ENCODE measurements around the gene PDE8B. TPM values are rescaled to one million over a fixed set of nuclear protein-coding genes. Genes with fewer than 3 reads are reported as not detected.

PDE8B gene
- total and polyA plus RNA-seq, 2 donors (not counting 1 experiment from before 2014, with no cell fraction given): 0.07 TPM; not detected in 1

DNA sequence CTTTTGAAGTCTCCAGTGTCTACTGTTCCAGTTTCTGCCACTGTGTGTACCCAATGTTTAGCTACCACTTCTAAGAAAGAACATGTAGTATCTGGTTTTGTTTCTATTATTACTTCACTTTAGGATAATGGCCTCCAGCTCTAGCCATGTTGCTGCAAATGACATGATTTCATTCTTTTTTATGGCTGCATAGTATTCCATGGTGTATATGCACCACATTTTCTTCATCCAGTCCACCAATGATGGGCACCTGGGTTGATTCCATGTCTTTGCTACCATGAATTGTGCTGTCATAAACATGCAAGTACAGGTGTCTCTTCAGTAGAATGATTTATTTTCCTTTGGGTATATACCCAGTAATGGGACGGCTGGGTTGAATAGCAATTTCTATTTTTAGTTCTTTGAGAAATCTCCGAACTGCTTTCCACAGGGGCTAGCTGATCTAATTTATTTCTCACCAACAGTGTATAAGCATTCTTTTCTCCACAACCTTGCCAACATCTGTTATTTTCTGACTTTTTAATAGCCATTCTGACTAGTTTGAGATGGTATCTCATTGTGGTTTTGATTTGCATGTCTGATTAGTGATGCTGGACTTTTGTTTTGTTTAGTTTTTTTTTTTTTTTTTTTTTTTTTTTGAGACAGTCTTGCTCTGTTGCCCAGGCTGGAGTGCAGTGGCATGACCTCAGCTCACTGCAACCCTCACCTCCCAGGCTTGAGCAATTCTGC lies 212.7 kb downstream of the PDE8B start:
- Mint-ChIP-seq H3K9me3 (ENCODE audit: insufficient read depth) (no peaks in the 10 kb centered on the region), H3K4me3 (no peak overlapping the region), H3K4me1 (no peaks in the 10 kb centered on the region), H3K27me3 (no peaks in the 10 kb centered on the region), H3K27ac (no peak overlapping the region)
- Histone ChIP-seq H3K27ac (ENCODE audit: low read length in 2 of 2) (no peak overlapping the region), H3K36me3 (replicated peaks in 1 of 2; ENCODE audit: control extremely low read depth in 1 of 2, control insufficient read depth in 1 of 2, extremely low read depth in 1 of 2, insufficient read depth in 2 of 2, low read length in 1 of 2) (peaks cover 0 to 4% of the 10 kb centered on the region in 2 experiments), H3K27me3 (replicated peaks in 1 of 4; ENCODE audit: control extremely low read depth in 1 of 4, control insufficient read depth in 3 of 4, insufficient read depth in 4 of 4, low read length in 3 of 4) (no peaks in the 10 kb centered on the region), H3K4me2 (replicated peaks; ENCODE audit: low read depth, low read length, poor library complexity, severe bottlenecking) (no peak overlapping the region), H3K9me3 (ENCODE audit: control extremely low read depth in 1 of 3, control insufficient read depth in 2 of 3, insufficient read depth in 1 of 3, low read length in 2 of 3) (peaks cover 0 to 2% (median 0%) of the 10 kb centered on the region in 3 donors), H3K79me2 (ENCODE audit: control insufficient read depth, insufficient read depth, low read length) (no peaks in the 10 kb centered on the region), H2AFZ (ENCODE audit: insufficient read depth, low read depth, low read length, poor library complexity, severe bottlenecking) (no peak overlapping the region), H3K4me3 (ENCODE audit: control extremely low read depth in 1 of 5, extremely low read depth in 1 of 5, insufficient read depth in 1 of 5, low read depth in 2 of 5, low read length in 4 of 5) (no peak overlapping the region), H4K20me1 (ENCODE audit: control insufficient read depth, insufficient read depth, low read length, poor library complexity, severe bottlenecking) (no peaks in the 10 kb centered on the region), H3K9ac (ENCODE audit: low read length) (no peak overlapping the region), H3K4me1 (ENCODE audit: control insufficient read depth in 2 of 2, insufficient read depth in 2 of 2, low read length in 2 of 2) (no peaks in the 10 kb centered on the region)
- TF ChIP-seq, protein P1, sequence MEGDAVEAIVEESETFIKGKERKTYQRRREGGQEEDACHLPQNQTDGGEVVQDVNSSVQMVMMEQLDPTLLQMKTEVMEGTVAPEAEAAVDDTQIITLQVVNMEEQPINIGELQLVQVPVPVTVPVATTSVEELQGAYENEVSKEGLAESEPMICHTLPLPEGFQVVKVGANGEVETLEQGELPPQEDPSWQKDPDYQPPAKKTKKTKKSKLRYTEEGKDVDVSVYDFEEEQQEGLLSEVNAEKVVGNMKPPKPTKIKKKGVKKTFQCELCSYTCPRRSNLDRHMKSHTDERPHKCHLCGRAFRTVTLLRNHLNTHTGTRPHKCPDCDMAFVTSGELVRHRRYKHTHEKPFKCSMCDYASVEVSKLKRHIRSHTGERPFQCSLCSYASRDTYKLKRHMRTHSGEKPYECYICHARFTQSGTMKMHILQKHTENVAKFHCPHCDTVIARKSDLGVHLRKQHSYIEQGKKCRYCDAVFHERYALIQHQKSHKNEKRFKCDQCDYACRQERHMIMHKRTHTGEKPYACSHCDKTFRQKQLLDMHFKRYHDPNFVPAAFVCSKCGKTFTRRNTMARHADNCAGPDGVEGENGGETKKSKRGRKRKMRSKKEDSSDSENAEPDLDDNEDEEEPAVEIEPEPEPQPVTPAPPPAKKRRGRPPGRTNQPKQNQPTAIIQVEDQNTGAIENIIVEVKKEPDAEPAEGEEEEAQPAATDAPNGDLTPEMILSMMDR (IDR thresholded peaks at IDR 0.05): no peak
- no peak for TF ChIP-seq EZH2 (IDR thresholded peaks at IDR 0.05; ENCODE audit: borderline replicate concordance, insufficient read depth, low read depth, low read length, poor library complexity, severe bottlenecking)
- CTCF ChIA-PET: no interaction called here
- DNase-seq (no peak), ATAC-seq (ENCODE audit: low read depth) (no peak)
- intact Hi-C loops (cut with micrococcal nuclease): no loop called here
- no CpG with 5 or more reads among the region's 2 CpGs for WGBS (ENCODE audit: insufficient coverage)
- POLR2A ChIA-PET: interaction anchor here (0.6 kb wide), 1 partner anchor 1847 kb away, joined by 4 read pairs; no protein-coding TSS in a partner anchor

DNA sequence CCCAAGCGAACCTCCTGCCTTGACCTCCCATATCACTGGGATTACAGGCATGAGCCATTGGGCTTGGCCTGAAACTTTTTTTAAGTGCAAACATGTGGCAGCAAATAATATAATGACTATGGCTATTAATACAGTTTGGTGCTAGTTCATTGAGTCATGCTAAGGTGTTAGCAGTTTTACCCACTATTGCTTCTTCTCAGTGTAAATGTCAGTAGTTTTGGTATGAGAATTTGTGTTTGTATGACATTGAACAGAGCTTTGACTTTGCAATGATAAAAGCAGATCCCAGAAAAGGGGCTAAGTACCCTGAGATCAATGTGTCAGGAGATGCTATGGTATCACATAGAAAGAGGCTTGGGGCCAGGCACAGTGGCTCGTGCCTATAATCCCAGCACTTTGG lies 214.4 kb downstream of the PDE8B start:
- peaks cover 0 to 2% (median 0%) of the 10 kb centered on the region in 3 donors for H3K9me3 ChIP-seq (ENCODE audit: control extremely low read depth in 1 of 3, control insufficient read depth in 2 of 3, insufficient read depth in 1 of 3, low read length in 2 of 3)
- Mint-ChIP-seq H3K27me3 (no peaks in the 10 kb centered on the region), H3K4me3 (no peak overlapping the region), H3K9me3 (ENCODE audit: insufficient read depth) (no peaks in the 10 kb centered on the region), H3K4me1 (no peaks in the 10 kb centered on the region), H3K27ac (no peak overlapping the region)
- 100% methylated on average over 1 of the region's 2 CpGs for WGBS (ENCODE audit: insufficient coverage)
- H3K79me2 ChIP-seq (ENCODE audit: control insufficient read depth, insufficient read depth, low read length): no peaks in the 10 kb centered on the region
- H3K27ac ChIP-seq (ENCODE audit: low read length in 2 of 2): no peak overlapping the region
- H3K4me2 ChIP-seq (replicated peaks; ENCODE audit: low read depth, low read length, poor library complexity, severe bottlenecking): no peak overlapping the region
- ATAC-seq (ENCODE audit: low read depth) (no peak), DNase-seq (no peak)
- H3K27me3 ChIP-seq (replicated peaks in 1 of 4; ENCODE audit: control extremely low read depth in 1 of 4, control insufficient read depth in 3 of 4, insufficient read depth in 4 of 4, low read length in 3 of 4): no peaks in the 10 kb centered on the region
- POLR2A ChIA-PET: no interaction called here
- intact Hi-C loops (cut with micrococcal nuclease): no loop called here
- H4K20me1 ChIP-seq (ENCODE audit: control insufficient read depth, insufficient read depth, low read length, poor library complexity, severe bottlenecking): no peaks in the 10 kb centered on the region
- CTCF ChIA-PET: interaction anchor here (1.1 kb wide), 1 partner anchor 876 kb away, joined by 3 read pairs; no protein-coding TSS in a partner anchor
- H3K4me1 ChIP-seq (ENCODE audit: control insufficient read depth in 2 of 2, insufficient read depth in 2 of 2, low read length in 2 of 2): no peaks in the 10 kb centered on the region
- no peak overlapping the region for H3K4me3 ChIP-seq (ENCODE audit: control extremely low read depth in 1 of 5, extremely low read depth in 1 of 5, insufficient read depth in 1 of 5, low read depth in 2 of 5, low read length in 4 of 5)
- H3K9ac ChIP-seq (ENCODE audit: low read length): no peak overlapping the region
- H2AFZ ChIP-seq (ENCODE audit: insufficient read depth, low read depth, low read length, poor library complexity, severe bottlenecking): no peak overlapping the region
- TF ChIP-seq EZH2 (IDR thresholded peaks at IDR 0.05; ENCODE audit: borderline replicate concordance, insufficient read depth, low read depth, low read length, poor library complexity, severe bottlenecking): no peak
- TF ChIP-seq, protein P1 (IDR thresholded peaks at IDR 0.05): no peak
- H3K36me3 ChIP-seq (replicated peaks in 1 of 2; ENCODE audit: control extremely low read depth in 1 of 2, control insufficient read depth in 1 of 2, extremely low read depth in 1 of 2, insufficient read depth in 2 of 2, low read length in 1 of 2): peaks cover 4 to 7% of the 10 kb centered on the region in 2 experiments
